GM18526 (cell line): ENCODE measurements around the gene APBA2.

Experiments used
- POLR2A ChIP-seq: IDR thresholded peaks from 3 replicates; pipeline ENCODE4 v1.6.1; 2011; ENCODE audit not compliant: insufficient read length; ENCODE audit errors: extremely low read depth

The APBA2 gene

DNA sequence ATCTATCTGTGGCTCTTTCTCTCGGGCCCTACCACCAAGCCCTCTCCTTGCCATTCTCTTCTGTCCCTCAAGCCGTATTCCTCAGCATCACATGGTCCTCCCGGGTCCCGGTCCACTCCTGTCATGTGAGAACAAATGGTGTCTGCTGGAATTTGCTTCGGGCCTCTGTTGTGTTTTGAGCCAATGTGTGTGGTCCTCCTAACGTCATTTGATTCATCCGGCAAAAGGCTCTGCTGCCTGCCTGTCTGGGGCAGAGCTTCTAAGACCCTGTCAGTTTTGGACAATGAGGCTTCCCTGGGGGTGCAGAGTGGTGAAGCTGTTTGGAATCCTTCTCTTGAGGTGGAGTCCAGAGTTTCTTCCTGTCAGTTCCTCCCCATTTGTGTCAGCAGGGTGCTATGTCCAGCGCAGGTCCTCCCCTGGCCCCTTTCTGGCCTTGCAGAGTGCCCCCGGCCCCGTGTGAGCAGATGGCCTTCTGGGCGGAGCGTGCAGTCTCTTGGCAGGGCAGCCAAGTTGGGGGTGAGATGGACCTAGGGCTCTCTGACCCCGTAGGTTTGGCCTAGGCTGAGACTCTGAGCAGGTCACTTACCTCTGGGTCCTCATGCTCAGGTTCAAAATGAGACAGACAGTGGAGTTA is 93.6 kb downstream of the APBA2 start:
- TF ChIP-seq POLR2A = no peak

DNA sequence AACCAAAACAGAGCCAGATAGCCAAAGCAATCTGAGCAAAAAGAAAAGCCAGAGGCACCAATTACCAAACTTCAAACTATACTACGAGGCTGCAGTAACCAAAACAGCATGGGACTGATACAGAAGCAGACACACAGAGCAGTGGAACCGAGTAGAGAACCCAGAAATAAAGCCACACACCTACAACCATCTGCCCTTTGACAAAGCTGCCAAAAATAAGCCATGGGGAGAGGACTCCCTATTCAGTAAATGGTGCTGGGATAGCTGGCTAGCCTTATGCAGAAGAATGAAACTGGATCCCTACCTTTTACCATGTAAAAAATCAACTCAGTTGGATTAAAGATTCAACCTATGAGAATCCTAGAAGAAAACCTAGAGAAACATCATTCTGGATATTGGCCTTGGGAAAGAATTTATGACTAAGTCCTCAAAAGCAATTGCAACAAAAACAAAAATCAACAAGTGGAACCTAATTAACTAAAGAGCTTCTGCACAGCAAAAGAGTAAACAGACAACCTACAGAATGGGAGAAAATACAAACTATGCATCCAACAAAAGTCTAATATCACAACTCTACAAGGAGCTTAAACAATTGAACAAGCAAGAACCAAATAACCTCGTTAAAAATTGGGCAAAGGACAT is 95.1 kb downstream of the APBA2 start:
- TF ChIP-seq POLR2A = no peak

DNA sequence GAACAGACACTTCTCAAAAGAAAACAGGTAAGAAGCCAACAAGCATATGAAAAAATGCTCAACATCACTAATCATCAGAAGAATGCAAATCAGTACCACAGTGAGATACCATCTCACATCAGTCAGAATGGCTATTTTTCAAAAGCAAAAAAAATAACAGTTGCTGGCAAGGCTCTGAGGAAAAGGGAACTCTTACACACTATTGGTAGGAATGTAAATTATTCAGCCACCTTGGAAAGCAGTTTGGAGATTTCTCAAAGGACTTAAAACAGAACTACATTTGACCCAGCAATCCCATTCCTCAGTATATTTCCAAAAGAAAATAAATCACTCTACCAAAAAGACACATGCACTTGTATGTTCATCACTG is 95.6 kb downstream of the APBA2 start:
- no peak for TF ChIP-seq POLR2A

DNA sequence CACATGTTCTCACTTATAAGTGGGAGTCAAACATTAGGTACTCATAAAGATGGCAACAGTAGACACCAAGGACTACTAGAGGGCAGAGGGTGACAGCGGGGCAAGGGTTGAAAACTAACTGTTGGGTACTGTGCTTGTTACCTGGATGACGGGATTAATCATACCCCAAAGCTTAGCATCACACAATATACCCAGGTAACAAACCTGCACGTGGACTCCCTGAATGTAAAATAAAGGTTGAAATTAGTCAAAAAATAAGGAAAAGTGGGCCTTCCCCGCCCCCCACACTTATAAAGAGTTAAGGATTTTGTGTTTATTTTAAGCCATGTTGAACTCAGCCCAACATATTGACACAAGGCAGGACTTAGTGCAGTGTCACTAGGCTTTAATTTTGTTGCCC is 96.1 kb downstream of the APBA2 start:
- TF ChIP-seq POLR2A = no peak

- TF ChIP-seq POLR2A = no peak
Observed at GRCh38 chr15:28982886-28983285, 97.1 kb downstream of the APBA2 start.

- no peak for TF ChIP-seq POLR2A
Observed at GRCh38 chr15:28983432-28984311, 97.9 kb downstream of the APBA2 start.

DNA sequence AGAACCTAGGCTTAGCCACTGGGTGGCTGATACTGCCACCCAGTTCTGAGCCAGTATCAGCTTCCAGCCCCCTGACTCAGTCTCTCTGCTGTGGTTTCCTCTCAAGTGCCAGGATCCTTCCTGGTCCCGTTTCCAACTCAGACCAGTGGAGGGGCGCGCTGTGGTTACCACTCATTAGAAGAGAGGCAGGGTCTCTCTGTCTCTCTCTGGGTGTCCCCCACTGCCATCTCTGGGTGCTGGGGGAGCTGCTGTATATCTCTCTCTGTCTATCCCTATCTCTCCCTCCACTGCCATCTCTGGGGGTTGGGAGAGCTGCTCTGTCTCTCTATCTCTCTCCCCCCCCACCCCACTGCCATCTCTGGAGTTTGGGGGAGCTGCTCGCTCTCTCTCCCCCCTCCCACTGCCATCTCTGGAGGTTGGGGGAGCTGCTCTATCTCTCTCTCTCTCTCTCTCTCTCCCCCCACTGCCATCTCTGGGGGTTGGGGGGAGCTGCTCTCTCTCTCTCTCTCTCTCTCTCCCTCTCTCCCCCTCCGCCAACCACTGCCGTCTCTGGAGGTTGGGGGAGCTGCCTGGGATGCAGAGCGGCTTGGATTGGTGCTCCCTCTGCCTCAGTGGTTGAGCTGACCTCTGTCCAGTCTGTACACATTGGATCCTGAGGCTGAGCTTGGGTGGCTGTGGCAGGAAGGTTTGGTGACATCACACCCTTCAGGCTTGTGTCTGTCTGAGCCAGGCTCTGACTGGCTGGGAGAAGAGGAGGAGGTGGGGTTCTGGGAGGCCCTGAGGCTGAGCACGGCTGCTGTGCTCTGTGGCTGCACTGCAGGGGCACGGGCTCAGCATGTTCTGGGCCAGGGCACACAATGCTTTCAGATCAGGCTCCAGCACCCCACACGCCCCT is 98.9 kb downstream of the APBA2 start:
- TF ChIP-seq POLR2A = no peak

DNA sequence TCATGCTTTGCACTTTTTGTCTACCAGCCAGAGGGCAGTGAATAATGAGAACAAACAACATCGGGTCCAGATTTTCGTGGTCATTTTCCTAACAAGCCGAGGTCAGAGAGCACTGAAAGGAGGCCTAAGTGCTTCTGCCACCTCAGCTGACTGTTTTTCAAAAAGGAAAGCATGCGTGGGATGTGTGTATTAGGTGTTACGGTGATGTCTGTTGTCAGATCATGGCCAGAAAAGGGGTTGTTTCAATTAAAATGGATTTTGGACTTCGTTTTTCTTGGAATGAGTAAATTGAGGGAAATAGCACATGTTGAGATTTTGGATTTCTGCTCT is 99.5 kb downstream of the APBA2 start:
- no peak for TF ChIP-seq POLR2A

DNA sequence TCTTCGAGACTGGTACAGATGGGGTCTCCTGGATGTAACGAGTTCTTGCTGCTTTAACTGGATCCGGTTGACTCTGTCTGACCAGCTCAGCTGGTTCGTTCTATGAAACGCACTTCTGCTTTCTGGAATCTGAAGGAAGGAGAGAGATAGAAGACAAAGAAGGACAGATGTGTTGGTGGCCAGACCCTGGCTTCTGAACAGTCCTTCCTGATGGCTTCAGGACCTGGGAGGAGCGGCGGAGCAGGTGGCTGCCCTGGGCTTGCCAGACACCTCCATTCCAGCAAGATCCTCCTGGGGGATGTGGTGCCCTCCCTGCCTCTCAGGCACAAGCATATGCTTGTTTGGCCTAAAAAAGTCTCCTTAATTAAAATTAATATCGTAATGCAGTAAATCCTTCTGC is 99.9 kb downstream of the APBA2 start:
- TF ChIP-seq POLR2A = no peak

DNA sequence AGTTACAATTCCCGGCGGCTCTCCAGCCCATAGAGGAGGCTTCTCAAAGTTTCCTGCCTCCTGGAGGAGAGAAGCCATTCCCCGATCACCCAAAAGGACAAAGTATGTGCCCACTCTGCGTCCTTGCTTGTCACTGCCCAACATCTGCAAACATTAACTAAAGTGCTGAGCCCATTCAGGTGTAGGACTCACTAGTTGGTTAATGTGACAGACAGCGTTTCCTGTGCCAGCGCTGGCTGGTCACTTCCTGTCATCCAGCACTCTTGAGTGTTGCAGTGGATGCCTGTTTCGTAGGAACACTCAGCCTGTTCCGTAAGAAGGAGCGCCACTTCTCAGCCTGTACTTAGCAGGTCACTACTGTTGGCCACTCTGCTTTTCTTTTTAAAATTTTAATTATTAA is 100.3 kb downstream of the APBA2 start:
- TF ChIP-seq POLR2A = no peak

- no peak for TF ChIP-seq POLR2A
Observed at GRCh38 chr15:28986726-28987125, 101.0 kb downstream of the APBA2 start.

GRCh38 chr15:28987337-28987736 is 101.6 kb downstream of the APBA2 start:
- no peak for TF ChIP-seq POLR2A

GRCh38 chr15:28989239-28989830 is 103.6 kb downstream of the APBA2 start:
- TF ChIP-seq POLR2A = no peak

GRCh38 chr15:28989896-28990295 is 104.1 kb downstream of the APBA2 start:
- no peak for TF ChIP-seq POLR2A

DNA sequence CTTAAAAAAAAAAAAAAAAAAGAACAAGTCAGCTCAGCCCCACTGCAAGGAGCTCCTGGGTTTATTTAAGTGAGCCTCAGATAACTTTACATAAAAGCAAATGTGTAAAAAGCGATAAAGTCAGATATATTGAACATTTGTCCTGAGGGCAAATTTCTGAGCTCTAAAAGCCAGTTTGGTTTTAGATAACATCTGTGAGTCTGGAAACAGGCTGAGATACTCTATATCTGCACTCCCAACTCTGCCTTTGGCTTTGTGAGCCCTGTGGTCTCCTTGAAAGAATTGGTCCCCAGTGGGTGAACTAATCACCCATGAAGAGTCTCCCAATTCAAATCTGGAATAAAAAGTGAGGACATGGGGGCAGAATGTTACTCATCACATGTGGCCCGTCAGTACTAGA is 104.6 kb downstream of the APBA2 start:
- no peak for TF ChIP-seq POLR2A
